Right cardiac atrium (tissue), 5 donors: Measurements from ENCODE around the gene IFI35. TPM values are rescaled to one million over a fixed set of nuclear protein-coding genes. Genes with fewer than 3 reads are reported as not detected.
"Not testable (repeated sequence)": the region's sequence is repeated elsewhere in the genome, so short reads cannot be mapped to it uniquely, and the experiment has no call there.

Experiments used
- ATAC-seq, 2 donors: fragments of 200-7000 bp; cut with Tn5 transposase; one replicate each; pipeline versions ENCODE4 v1.8.0 to v1.9.1; 2020; ENCODE audit warnings: moderate library complexity in 2 of 2, mild to moderate bottlenecking in 1 of 2
- DNase-seq, 3 donors: peaks; one replicate each; pipeline ENCODE4 v3.0.0-alpha.2; 2020
- H3K27ac ChIP-seq: one replicate; pipeline ENCODE4 v1.5.1; 2013; ENCODE audit warnings: mild to moderate bottlenecking, low read length, control low read depth, moderate library complexity
- H3K27me3 ChIP-seq: one replicate; pipeline ENCODE4 v1.6.1; 2013; ENCODE audit not compliant: control insufficient read depth, insufficient read depth
- H3K4me1 ChIP-seq: one replicate; pipeline ENCODE4 v1.6.1; 2013; ENCODE audit warnings: low read length; ENCODE audit not compliant: control insufficient read depth, insufficient read depth
- H3K4me3 ChIP-seq: one replicate; pipeline ENCODE4 v1.5.1; 2013; ENCODE audit warnings: low read length, control low read depth
- H3K9me3 ChIP-seq: one replicate; pipeline ENCODE4 v1.6.1; 2013; ENCODE audit warnings: low read length; ENCODE audit not compliant: control insufficient read depth
- WGBS: extraction: QIAGEN DNeasy Blood & Tissue Kit; methylation state at CpG from one replicate; pipeline ENCODE4 v1.1.7; 2013; 5-methylcytosine and 5-hydroxymethylcytosine counted together
- intact Hi-C, 4 donors: fragments of 100-400 bp; cut with DNase I; formaldehyde crosslinking; loops; one replicate each; pipeline versions ENCODE4 v1.11.0 to v1.14.0; 2022 to 2023
- polyA plus RNA-seq: library from polyadenylated mRNA; stranded (reverse); fragments of 200-250 nt; gene quantifications from one replicate; pipeline ENCODE4 v1.2.3, GENCODE V29; 2013
- total RNA-seq, 4 donors: library from RNA; stranded (reverse); fragmentation: NEBNext Ultra II Directional; extraction: Animal tissue kit (Norgen Biotek cat#: 25700); gene quantifications; one replicate each; pipeline ENCODE4 v1.2.1, GENCODE V29; 2021
- donor health status: healthy with polysubstance abuse.
- donor health status: DM: no; HTN: yes; CAD: no.
- donor health status: DM: no; HTN: no; CAD: no.
- donor health status: DM: no; HTN: yes; CAD: no; lungs with severe emphysema.
- donor health status: DM: yes; HTN: yes; CAD: no.

IFI35 gene
- total and polyA plus RNA-seq, 5 donors: 15.1 to 20.3 (median 19.1) TPM

DNA sequence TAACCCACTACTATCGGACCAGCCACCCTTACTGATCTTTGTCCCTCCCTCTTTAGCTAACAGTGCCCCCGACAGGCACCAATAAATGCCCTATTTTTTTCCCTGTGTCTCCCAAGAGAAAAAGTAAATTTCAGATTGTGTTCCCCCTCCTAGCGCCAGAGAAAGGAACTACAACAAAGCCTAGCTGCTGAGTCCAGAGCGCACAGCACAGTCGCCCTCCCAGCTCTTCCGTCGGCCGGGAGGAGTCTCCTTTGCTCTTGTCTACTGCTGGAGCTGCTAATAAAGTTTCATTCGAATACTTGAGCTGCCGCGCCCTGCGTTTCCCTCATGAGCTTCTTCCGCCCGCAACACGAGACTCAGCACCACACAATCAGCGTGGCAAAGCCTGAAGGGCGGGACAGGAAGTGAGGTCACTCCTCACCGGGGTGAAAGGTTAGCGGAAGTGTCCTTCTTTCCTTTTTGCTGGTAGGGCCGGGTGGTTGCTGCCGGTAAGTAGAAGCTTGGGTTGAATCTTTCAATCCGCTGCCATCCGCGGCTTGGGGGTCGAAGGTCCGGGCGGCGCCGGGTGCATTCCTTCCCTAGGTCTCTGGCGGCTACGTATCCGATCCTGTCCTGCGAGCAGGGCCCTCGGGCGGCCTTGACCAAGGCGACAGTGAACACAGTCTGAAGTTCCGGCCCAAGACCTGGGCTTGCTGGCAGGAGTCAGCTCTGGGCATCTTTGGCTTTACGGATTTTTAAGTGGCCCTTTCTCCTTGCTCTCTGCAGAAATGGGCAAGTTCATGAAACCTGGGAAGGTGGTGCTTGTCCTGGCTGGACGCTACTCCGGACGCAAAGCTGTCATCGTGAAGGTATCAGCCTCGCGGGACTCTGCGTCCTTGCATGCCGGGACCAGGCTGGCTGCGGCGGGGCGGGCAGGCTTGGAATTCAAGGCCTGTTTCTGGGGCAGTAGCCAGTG, 8.3 kb upstream of the IFI35 start, which contains the start of gene RPL27:
Gene RPL27, plus strand, starts transcription at position 436 of the 955 bp plus-strand sequence. Its CDS starts 332 bp downstream, at position 768.
- H3K27me3 ChIP-seq: no peaks in the 10 kb centered on the region
- no peaks in the 10 kb centered on the region for H3K9me3 ChIP-seq
- under 1% methylated on average over 49 of the region's 49 CpGs for WGBS
- peak within 1 kb of the TSS; percentile 70 for H3K4me3 ChIP-seq
- ATAC-seq (peak; percentile 98), DNase-seq (peak; percentile 98 to 99 (median 99))
- H3K4me1 ChIP-seq: no peaks in the 10 kb centered on the region
- peak within 1 kb of the TSS; percentile 74 for H3K27ac ChIP-seq
- intact Hi-C loops: no loop called here

DNA sequence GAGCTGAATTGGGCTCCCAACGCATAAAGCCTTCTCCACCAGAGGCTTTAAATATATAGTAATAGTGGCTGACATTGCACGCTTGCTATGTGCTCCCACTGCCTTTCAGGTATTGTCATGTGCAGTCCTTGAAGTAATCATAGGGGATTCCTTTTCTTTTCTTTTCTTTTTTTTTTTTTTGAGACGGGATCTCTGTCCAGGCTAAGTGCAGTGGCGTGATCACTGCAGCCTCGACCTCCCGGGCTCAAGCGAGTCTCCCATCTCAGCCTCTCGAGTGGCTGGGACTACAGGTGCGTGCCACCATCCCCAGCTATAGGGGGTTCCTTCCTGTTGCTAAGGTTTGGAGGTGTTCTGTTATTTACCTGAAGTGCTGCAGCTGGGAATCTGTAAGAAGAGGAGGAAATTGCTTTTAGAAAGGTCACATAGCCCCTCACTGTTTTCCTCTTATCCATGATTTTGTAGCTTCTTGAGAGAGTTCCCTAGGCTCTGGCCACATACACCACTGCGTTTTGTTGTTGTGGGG, 7.5 kb upstream of the IFI35 start:
- intact Hi-C loops: no loop called here
- WGBS: 12% methylated on average over 10 of the region's 10 CpGs

DNA sequence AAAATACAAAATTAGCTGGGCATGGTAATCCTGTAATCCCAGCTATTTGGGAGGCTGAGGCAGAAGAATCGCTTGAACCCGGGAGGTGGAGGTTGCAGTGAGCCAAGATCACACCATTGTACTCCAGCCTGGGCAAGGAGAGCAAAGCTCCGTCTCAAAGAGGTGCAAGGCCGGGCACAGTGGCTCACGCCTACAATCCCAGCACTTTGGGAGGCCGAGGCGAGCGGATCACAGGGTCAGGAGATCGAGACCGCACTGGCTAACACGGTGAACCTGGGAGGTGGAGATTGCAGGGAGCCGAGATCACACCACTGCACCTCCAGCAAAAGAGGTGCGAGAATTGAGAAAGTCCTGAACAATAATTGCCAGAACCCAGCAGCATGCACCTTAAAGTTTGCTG, 5.7 kb upstream of the IFI35 start:
- intact Hi-C loops: not testable (repeated sequence)
- peak overlapping the region; percentile 39 for H3K27ac ChIP-seq

More for the DNA sequence above, 7.5 kb upstream of the IFI35 start:
- Histone ChIP-seq H3K9me3 (no peaks in the 10 kb centered on the region), H3K27me3 (no peaks in the 10 kb centered on the region), H3K27ac (peak overlapping the region; percentile 74), H3K4me3 (peak overlapping the region; percentile 70), H3K4me1 (no peaks in the 10 kb centered on the region)
- ATAC-seq (no peak), DNase-seq (no peak)

DNA sequence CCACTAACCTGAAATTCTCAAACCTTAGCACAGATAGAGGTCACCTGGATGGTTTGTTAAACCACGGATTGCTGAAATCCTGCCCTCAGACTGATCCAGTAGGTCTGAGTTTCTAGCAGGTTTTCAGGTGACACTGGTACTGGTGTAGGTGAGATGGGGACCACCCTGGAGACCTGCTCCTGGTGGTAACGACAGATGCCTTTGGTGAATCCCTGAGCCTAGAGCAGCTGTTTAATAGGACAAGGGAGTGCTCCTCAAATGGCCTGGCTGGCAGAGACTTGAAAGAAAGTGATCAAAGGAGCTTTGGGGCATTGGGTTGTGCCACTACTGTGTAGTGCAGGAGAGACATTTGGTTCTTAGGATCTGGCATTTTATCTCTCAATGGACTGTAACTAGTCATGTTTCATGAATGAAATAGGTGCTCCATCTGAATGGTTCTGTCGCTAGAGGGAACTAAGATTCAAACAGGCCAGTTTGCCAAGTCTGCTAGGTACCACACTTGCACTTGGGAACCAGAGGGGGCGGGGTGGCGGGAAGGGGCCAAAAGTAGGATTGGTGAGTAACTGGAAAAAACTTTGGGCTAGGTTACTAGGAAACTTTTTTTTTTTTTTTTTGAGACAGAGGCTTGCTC, 2.9 kb upstream of the IFI35 start:
- Histone ChIP-seq H3K9me3 (no peaks in the 10 kb centered on the region), H3K4me3 (no peak overlapping the region), H3K4me1 (no peaks in the 10 kb centered on the region), H3K27me3 (no peaks in the 10 kb centered on the region), H3K27ac (no peak overlapping the region)
- intact Hi-C loops: no loop called here
- ATAC-seq (no peak), DNase-seq (no peak)
- 82% methylated on average over 5 of the region's 5 CpGs for WGBS

More for the DNA sequence above, 5.7 kb upstream of the IFI35 start:
- H3K27me3 ChIP-seq, H3K9me3 ChIP-seq, DNase-seq, ATAC-seq, H3K4me1 ChIP-seq, H3K4me3 ChIP-seq: not testable (repeated sequence)
- 94% methylated on average over 13 of the region's 13 CpGs for WGBS

DNA sequence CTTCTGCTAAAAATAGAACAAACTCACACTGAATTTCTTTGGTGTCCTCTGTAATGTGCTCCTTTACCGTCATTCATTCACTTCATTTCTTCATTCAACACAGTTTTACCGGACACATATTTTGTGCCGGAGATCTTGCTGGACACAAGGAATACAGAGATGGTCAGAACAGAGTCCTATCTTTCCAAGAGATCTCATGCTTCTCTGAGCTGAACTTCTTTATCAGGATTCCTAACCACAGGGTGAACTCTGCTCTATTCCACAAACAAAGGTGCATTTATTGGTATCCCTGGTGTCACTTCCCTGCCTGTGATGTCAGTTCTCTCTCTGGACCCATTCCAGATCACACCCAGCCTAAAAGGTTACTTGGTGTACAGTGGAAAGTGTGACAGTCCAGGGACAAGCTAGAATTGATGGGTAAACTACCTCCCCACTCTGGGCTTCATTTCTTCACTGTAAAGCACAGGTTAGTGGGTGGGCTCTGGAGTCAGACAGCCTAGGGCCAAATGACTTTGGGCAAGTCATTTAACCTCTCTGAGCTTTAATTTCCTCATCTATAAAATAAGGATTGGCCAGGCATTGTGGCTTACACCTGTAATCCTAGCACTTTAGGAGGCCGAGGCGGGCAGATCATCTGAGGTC, 4.2 kb downstream of the IFI35 start:
- DNase-seq (no peak), ATAC-seq (peak in 1 of 2 donors; percentile 0)
- WGBS: 79% methylated on average over 5 of the region's 5 CpGs
- Histone ChIP-seq H3K4me1 (peaks cover 14% of the 10 kb centered on the region), H3K9me3 (no peaks in the 10 kb centered on the region), H3K27ac (peak overlapping the region; percentile 53), H3K4me3 (no peak overlapping the region), H3K27me3 (no peaks in the 10 kb centered on the region)
- intact Hi-C loops: no loop called here

DNA sequence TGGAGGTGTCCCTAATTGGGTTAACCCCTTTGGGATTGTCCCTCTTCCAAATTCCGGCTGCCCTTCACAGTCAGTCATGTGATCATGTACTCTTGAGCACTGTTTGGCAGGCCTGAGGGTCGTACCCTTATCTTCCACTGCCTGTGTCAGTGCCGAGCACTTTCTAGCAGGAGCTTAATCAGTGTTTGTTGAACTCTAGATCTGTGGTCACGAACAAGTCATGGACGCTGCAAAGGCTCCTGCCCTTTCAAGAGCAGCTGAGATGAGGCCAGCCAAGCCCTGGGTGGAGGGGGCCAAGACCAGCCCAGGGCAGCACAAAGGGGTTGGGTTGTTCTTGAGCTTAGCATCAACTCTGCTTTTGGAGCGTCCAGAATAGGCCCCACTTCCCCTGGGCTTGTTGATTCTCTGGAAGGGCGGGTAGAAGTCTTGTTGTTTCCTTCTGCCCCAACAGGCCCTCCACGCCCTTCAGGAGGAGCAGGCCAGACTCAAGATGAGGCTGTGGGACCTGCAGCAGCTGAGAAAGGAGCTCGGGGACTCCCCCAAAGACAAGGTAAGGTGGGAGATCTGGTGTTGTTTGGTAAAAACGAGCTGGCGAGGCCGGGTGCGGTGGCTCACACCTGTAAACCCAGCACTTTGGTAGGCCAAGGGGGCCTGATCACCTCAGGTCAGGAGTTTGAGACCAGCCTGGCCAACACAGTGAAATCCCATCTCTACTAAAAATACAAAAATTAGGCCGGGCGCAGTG, 5.3 kb downstream of the IFI35 start:
- H3K27me3 ChIP-seq: no peaks in the 10 kb centered on the region
- H3K27ac ChIP-seq: peak overlapping the region; percentile 6
- H3K4me1 ChIP-seq: peaks cover 20% of the 10 kb centered on the region
- H3K9me3 ChIP-seq: no peaks in the 10 kb centered on the region
- WGBS: 63% methylated on average over 15 of the region's 15 CpGs
- ATAC-seq: peak; percentile 29 to 43
- intact Hi-C loops: no loop called here
- no peak overlapping the region for H3K4me3 ChIP-seq
- peak; percentile 79 to 84 (median 83) for DNase-seq

DNA sequence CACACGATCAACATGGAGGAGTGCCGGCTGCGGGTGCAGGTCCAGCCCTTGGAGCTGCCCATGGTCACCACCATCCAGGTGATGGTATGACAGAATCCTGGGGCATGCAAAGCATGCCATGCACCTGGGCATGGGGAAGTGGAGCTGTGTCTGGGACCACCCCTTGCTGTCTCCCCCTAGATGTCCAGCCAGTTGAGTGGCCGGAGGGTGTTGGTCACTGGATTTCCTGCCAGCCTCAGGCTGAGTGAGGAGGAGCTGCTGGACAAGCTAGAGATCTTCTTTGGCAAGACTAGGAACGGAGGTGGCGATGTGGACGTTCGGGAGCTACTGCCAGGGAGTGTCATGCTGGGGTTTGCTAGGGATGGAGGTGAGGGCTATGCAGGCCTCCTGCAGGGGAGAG, 6.7 kb downstream of the IFI35 start:
- Histone ChIP-seq H3K4me1 (peaks cover 20% of the 10 kb centered on the region), H3K27ac (no peak overlapping the region)
- no peak for DNase-seq

DNA sequence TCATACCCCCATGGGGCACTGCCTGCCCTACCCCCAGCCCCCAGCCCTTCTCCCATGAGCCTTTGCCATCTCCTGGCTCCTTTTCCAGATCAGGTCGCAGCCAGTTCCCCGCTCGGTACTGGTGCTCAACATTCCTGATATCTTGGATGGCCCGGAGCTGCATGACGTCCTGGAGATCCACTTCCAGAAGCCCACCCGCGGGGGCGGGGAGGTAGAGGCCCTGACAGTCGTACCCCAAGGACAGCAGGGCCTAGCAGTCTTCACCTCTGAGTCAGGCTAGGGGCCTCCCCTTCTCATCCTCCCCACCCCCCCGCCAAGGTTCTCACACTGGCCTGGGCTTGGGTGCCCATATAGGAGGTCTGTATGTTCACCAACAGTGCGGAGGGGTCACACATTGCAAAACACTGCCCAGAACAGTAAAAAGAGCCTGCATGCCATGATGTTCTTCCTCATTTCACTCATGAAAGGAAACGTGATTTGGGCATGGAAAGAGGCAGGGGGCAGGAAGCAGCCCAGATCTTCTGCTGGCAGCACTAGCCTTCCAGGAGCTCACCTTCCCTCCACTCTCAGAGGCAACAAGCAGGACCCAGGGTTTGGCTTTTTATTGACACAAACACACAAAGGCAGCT, 7.5 kb downstream of the IFI35 start:
- intact Hi-C loops: no loop called here

More for the DNA sequence above, 6.7 kb downstream of the IFI35 start:
- no peaks in the 10 kb centered on the region for H3K9me3 ChIP-seq
- no peaks in the 10 kb centered on the region for H3K27me3 ChIP-seq
- no peak overlapping the region for H3K4me3 ChIP-seq
- intact Hi-C loops: no loop called here
- no peak for ATAC-seq
- WGBS: 69% methylated on average over 8 of the region's 8 CpGs

DNA sequence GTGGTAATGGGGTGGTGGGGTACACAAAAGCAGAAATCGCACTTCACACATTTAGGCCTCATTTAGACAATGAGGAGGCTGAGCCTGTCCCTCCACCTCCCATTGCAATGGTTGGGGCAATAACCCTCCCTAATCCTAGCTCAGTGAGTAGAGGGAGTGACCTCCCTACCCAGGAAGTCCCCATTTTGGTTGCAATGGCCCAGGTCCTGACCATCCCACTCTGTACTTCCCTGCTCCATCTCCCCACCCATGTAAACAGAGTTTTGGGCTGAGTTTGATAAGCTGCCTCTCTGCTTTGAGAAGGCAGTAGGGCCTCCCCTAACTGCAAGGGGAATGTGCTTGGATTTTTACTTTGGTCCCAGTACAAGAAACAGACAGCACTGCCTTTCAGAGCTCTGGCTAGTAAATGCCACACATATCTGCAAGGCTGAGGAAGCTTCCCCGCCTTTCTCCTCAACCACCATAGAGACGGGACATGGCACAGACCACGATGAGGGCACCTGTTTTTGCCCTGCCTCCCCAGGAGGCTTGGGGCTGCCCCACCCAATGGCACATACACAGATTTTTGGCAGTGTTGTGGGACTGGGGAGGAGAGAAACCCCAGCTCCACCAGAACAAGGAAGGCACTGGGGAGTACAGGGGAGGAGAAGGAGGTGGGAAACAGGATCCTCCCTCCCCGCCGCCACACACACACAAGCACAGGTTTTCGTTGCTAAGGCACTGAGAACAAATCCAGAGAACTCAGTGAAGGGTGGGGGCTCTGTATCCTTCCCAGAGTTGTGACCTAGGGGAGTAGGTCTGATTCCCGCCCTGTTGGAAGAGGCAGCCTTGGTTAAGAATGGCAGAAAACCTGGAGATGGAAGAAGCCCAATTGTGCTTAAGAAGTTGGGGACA, 8.3 kb downstream of the IFI35 start:
- no peaks in the 10 kb centered on the region for H3K9me3 ChIP-seq
- H3K27ac ChIP-seq: peak overlapping the region; percentile 60
- H3K27me3 ChIP-seq: no peaks in the 10 kb centered on the region
- WGBS: 63% methylated on average over 8 of the region's 8 CpGs
- intact Hi-C loops: no loop called here
- H3K4me1 ChIP-seq: peaks cover 22% of the 10 kb centered on the region
- ATAC-seq: peak in 1 of 2 donors; percentile 42
- DNase-seq: peak in 1 of 3 donors; percentile 52
- no peak overlapping the region for H3K4me3 ChIP-seq

More for the DNA sequence above, 7.5 kb downstream of the IFI35 start:
- no peak overlapping the region for H3K4me3 ChIP-seq
- WGBS: 59% methylated on average over 12 of the region's 12 CpGs
- peak overlapping the region; percentile 60 for H3K27ac ChIP-seq
- H3K27me3 ChIP-seq: no peaks in the 10 kb centered on the region
- DNase-seq (peak in 1 of 3 donors; percentile 75), ATAC-seq (peak in 1 of 2 donors; percentile 4)
- H3K4me1 ChIP-seq: peaks cover 20% of the 10 kb centered on the region
- H3K9me3 ChIP-seq: no peaks in the 10 kb centered on the region
